AG04449 (cell line): ENCODE results near the gene MCM9.

Experiments
- CTCF ChIA-PET: fragments of 350-600 bp; formaldehyde crosslinking; extraction: SDS; loops from one replicate; lab custom pipeline; 2021; ENCODE audit warnings: antibody characterized with exemption; lab: Yijun Ruan, JAX
- POLR2A ChIA-PET: fragments of 400-600, 350-600 bp; formaldehyde crosslinking; extraction: SDS; loops from one replicate; lab custom pipeline; 2020; ENCODE audit warnings: antibody characterized with exemption, inconsistent platforms; lab: Yijun Ruan, JAX
- DNase-seq: peaks from one replicate; pipeline ENCODE4 v3.0.0-alpha.2; 2010; ENCODE audit warnings: low read depth, low spot score
- H3K4me3 ChIP-seq: 2 replicates; pipeline ENCODE4 v1.5.1; 2011; ENCODE audit warnings: low read depth, mild to moderate bottlenecking, control low read depth, low read length
- CTCF ChIP-seq: IDR thresholded peaks from one replicate; pipeline ENCODE4 v1.5.1; 2011; ENCODE audit warnings: mild to moderate bottlenecking, moderate library complexity, low read length, control low read depth, inconsistent platforms; ENCODE audit not compliant: insufficient read depth; ENCODE audit errors: missing control alignments

MCM9 gene

GRCh38 chr6:118890997-118891790, 43.8 kb downstream of the MCM9 start:
- no peak overlapping the region for H3K4me3 ChIP-seq
- ChIA-PET CTCF (no interaction called here), POLR2A (no interaction called here)
- no peak for DNase-seq
- no peak for TF ChIP-seq CTCF

- DNase-seq: no peak
- ChIA-PET POLR2A (interaction anchor here (0.5 kb wide), 1 partner anchor 12 kb away, joined by 3 read pairs; no protein-coding TSS in a partner anchor), CTCF (no interaction called here)
- TF ChIP-seq CTCF: no peak
- no peak overlapping the region for H3K4me3 ChIP-seq
These were observed 45.8 kb downstream of the MCM9 start for GRCh38 chr6:118889163-118889562.

GRCh38 chr6:118886641-118887040, 48.3 kb downstream of the MCM9 start:
- no peak for TF ChIP-seq CTCF
- POLR2A ChIA-PET: no interaction called here
- H3K4me3 ChIP-seq: no peak overlapping the region

GRCh38 chr6:118882314-118882905, 52.5 kb downstream of the MCM9 start:
- no peak for TF ChIP-seq CTCF
- no peak for DNase-seq
- CTCF ChIA-PET: interaction anchor here (1.2 kb wide), 1 partner anchor 13 kb away, joined by 3 read pairs; no protein-coding TSS in a partner anchor
- POLR2A ChIA-PET: interaction anchor here (0.7 kb wide), 1 partner anchor 14 kb away, joined by 8 read pairs; no protein-coding TSS in a partner anchor
- H3K4me3 ChIP-seq: no peak overlapping the region

More at GRCh38 chr6:118886641-118887040, 48.3 kb downstream of the MCM9 start:
- CTCF ChIA-PET: no interaction called here
- DNase-seq: no peak

GRCh38 chr6:118881440-118882313, 53.3 kb downstream of the MCM9 start:
- POLR2A ChIA-PET: interaction anchor here (0.7 kb wide), 1 partner anchor 15 kb away, joined by 8 read pairs; no protein-coding TSS in a partner anchor
- DNase-seq: no peak
- no peak overlapping the region for H3K4me3 ChIP-seq
- CTCF ChIA-PET: interaction anchor here (1.2 kb wide), 1 partner anchor 14 kb away, joined by 3 read pairs; no protein-coding TSS in a partner anchor
- TF ChIP-seq CTCF: no peak
